Hepatocyte (in vitro differentiated cells): ENCODE data around the gene ZFP30.

ENCODE experiments used
- EZH2 ChIP-seq: fragments of 200-600 bp; sonication (generic); IDR thresholded peaks from 2 replicates; pipeline ENCODE4 v1.6.1; 2016; ENCODE audit warnings: antibody characterized with exemption, mild to moderate bottlenecking, borderline replicate concordance
- EZH2phosphoT487 ChIP-seq: fragments of 200-600 bp; sonication (generic); IDR thresholded peaks from one replicate; pipeline ENCODE4 v1.6.1; 2018; ENCODE audit warnings: antibody characterized with exemption, mild to moderate bottlenecking, low read depth, moderate library complexity; ENCODE audit not compliant: unreplicated experiment, severe bottlenecking
- TF ChIP-seq, protein P1 (sequence below): fragments of 200-600 bp; sonication (generic); IDR thresholded peaks from 2 replicates; pipeline ENCODE4 v1.5.1; 2016; ENCODE audit warnings: antibody characterized with exemption, mild to moderate bottlenecking; ENCODE audit not compliant: poor library complexity

DNA sequence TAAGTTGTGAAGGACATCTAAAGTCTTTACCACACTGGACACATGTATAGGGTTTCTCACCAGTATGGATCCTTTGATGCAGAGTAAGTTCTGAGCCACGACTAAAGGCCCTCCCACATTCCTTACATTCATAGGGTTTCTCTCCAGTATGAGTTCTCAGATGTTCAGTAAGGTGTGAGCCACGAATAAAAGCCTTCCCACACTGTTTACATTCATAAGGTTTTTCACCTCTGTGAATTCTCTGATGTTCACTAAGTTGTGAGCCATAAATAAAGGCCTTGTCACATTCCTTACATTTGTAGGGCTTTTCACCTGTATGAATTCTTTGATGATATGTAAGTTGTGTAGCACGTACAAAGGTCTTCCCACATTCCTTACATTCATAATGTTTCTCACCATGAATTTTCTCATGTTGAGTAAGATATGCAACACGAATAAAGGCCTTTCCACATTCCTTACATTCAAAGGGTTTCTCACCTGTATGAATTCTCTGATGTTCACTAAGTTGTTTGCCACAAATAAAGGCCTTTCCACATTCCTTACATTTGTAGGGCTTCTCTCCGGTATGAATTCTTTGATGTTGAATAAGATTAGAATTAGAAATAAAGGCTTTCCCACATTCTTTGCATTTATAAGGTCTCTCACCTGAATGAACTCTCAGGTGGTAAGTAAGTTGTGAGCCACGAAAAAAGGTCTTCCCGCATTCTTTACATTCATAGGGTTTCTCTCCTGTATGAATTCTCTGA, 90.5 kb downstream of the ZFP30 start:
- TF ChIP-seq EZH2phosphoT487 = no peak
- TF ChIP-seq, protein P1, sequence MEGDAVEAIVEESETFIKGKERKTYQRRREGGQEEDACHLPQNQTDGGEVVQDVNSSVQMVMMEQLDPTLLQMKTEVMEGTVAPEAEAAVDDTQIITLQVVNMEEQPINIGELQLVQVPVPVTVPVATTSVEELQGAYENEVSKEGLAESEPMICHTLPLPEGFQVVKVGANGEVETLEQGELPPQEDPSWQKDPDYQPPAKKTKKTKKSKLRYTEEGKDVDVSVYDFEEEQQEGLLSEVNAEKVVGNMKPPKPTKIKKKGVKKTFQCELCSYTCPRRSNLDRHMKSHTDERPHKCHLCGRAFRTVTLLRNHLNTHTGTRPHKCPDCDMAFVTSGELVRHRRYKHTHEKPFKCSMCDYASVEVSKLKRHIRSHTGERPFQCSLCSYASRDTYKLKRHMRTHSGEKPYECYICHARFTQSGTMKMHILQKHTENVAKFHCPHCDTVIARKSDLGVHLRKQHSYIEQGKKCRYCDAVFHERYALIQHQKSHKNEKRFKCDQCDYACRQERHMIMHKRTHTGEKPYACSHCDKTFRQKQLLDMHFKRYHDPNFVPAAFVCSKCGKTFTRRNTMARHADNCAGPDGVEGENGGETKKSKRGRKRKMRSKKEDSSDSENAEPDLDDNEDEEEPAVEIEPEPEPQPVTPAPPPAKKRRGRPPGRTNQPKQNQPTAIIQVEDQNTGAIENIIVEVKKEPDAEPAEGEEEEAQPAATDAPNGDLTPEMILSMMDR = no peak
- TF ChIP-seq EZH2 = no peak
